GM21619 (cell line): ENCODE data around the gene PDK4.
"Not testable (repeated sequence)": the region's sequence is repeated elsewhere in the genome, so short reads cannot be mapped to it uniquely, and the experiment has no call there.

Experiments used
- ATAC-seq: cut with Tn5 transposase; IDR thresholded peaks from one replicate; pipeline ENCODE4 v1.9.1; 2021; ENCODE audit not compliant: unreplicated experiment

PDK4 gene

DNA sequence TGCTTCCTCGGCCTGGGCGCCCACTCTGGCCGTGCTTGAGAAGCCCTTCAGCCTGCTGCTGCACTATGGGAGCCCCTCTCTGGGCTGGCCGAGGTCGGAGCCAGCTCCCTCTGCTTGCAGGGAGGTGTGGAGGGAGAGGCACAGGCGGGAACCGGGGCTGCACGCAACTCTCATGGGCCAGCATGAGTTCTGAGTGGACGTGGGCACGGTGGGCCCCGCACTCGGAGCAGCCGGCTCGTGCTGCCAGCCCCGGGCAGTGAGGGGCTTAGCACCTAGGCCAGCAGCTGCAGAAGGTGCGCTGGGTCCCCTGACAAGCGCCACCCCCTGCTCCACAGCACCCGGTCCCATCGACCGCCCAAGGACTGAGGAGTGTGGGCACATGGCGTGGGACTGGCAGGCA lies 9.0 kb upstream of the PDK4 start:
- ATAC-seq, result no peak

DNA sequence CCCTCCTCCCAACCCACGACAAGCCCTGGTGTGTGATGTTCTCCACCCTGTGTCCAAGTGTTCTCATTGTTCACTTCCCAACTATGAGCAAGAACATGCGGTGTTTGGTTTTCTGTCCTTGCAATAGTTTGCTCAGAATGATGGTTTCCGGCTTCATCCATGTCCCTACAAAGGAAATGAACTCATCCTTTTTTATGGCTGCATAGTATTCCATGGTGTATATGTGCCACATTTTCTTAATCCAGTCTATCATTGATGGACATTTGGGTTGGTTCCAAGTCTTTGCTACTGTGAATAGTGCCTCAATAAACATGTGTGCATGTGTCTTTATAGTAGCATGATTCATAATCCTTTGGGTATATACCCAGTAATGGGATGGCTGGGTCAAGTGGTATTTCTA lies 8.5 kb upstream of the PDK4 start:
- not testable (repeated sequence) for ATAC-seq

DNA sequence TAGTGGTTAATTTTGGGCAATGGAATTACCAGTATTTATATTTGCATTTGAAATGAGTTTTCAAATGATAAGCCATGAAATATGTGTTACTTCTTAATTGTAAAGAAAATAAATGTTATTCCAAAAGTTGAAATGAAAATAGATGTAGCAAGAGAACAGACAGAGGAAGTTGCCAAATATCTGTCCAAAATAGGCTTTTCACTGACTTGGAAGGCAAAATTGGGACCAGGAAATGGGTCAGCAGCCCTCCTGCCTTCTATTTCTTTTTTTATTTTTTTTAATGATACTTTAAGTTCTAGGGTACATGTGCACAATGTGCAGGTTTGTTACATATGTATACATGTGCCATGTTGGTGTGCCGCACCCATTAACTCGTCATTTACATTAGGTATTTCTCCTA lies 8.1 kb upstream of the PDK4 start:
- ATAC-seq, result not testable (repeated sequence)

DNA sequence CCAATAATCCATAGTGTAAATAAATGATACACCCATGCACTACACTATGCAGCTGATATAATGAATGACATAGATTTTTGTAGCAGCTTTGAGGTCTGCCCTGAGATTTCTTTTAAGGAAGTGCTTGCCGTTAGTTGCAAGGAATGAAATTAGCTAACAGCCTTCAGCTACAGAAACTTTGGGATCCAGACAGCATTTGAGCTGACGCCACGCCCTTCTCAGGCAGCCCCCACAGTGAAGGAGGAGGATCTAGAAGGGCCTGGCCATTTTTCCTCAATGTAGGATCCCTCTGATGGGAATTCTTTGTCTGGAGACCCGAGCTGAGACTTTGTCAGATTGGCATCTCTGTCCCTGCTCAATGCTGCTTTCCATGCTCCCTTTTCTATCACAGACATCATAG lies 6.1 kb upstream of the PDK4 start:
- ATAC-seq, result no peak

DNA sequence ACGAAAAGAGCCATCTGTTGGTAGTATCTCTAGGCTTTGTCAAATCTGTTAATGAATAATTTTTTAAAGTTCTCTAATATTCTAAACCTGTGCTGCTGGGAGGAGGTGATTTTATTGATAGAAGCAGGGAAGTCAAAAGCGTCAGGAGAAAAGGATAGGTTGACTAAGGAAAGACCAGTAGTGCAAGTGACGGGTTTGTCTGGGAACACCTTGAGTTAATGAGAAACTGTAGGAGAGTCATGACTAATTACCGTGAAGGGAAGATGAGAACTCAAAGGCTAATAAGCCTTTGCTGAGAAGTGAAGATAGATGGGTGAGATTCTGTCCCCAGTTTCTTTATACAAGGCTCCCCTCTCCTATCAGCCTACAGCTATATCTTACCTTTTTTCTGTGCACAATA lies 5.0 kb upstream of the PDK4 start:
- ATAC-seq, result no peak

DNA sequence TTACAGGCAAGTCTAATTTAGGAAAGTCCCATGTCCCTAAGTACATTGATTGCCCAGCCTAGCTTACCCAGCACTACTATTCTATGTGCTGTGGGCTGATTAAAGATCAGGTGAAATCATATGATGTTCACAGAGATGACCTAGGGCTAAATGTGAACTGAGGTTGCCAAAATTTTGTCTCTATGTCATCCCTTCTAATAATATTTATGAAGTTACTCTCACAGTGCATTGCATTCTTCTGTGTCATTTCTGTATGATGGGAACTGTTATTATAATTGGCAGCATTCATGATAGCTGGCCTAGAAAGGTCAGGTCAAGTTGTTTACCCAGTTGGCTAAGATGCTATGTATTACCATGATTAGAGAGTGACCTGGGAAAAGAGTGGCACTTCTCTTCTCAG lies 2.8 kb upstream of the PDK4 start:
- no peak for ATAC-seq

DNA sequence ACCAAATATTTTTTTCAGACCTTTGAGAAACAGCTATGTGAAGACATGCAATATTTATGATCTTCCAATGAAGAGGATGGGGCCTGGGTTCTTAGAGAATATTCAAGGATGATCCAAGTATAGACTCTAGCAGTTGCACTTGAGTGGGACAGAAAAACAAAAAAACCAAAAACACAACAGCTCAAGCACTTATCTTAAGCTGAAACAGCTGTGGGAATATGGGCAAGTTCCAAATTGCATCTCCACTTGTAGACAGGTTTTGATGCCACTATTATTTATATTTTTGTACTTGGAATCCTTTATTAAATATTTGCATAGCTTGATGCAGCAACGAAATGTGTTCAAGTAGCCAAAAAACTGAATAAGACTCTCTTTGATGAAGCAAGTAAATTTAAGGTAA lies 2.2 kb upstream of the PDK4 start:
- no peak for ATAC-seq

DNA sequence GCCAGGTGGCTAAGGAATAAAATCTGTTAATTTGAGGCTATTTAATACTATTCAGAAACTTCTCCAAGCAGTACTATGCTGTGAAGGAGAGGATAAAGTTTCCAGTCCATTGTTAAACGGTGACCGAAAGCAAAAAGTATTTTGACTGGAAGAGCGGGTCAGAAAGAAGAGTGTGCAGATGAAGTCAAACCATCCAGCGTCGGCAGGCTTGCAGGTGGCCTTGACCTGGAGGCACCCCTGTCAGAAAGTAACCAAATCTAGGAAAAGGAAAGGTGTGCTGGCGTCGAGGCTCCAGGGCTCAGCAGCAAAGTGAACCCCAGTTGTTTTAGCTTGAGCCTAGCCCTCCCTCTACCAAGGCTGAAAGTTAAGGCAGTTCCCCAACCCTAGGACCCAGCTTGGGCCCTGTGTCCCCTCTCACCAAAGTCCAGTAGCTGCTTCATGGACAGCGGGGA lies 544 bp downstream of the PDK4 start:
- no peak for ATAC-seq

DNA sequence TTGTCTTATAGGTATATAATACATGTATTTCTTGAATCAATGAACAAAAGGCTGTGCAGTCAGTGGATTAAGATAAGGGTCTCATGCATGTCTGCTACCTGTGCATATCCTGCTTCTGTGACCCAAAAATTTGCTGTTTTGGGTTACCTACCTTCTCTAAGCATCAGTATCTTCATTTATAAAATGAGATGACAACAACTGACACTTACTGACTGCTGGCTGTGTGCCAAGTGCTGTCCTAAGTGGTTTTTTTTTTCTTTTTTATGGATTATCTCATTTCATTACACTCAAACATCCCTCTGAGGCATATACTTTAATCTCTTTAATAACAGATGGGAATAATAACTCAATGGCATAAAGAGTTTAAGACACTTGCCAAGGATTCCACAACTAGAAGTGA lies 2.1 kb downstream of the PDK4 start:
- no peak for ATAC-seq

DNA sequence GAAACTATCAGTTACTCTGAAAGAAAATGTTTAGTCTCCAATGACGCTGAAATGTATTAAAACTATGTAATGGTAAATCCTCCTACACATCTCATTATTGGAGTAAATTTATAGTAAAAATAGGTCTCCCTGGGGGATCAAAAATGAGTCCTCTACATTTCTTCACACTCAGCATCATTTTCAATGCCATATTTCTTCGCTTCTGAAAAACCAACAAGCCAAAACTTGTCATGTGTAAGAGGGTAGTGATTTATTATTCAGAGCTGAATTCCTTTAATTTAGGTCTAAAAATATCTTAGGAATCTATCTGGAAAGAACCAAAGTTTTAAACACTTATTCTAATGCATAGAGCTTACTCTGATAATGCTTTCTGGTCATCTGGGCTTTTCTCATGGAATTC lies 3.0 kb downstream of the PDK4 start:
- no peak for ATAC-seq

GRCh38 chr7:95592570-95592969 lies 3.7 kb downstream of the PDK4 start:
- no peak for ATAC-seq

- no peak for ATAC-seq
Observed at GRCh38 chr7:95590387-95591248, 5.7 kb downstream of the PDK4 start.

GRCh38 chr7:95589766-95590165 lies 6.5 kb downstream of the PDK4 start:
- ATAC-seq, result no peak

DNA sequence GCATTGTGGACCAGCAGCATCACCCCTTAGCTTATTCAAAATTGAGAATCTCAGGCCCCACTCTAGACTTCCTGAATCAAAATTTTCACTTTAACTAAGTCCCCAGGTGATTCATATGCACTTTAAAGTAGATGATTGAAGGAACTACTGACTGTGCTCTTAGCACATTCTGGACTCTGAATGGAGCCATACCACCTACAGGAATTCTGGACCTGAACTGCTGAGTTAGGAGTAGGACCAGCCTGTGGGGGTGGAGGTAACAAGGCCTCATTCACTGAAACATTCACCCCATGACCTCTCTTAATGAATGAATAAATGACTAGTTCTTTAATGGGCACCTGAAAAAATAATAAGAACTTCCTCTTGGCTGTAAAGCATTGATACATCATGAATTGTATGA lies 7.3 kb downstream of the PDK4 start:
- no peak for ATAC-seq

DNA sequence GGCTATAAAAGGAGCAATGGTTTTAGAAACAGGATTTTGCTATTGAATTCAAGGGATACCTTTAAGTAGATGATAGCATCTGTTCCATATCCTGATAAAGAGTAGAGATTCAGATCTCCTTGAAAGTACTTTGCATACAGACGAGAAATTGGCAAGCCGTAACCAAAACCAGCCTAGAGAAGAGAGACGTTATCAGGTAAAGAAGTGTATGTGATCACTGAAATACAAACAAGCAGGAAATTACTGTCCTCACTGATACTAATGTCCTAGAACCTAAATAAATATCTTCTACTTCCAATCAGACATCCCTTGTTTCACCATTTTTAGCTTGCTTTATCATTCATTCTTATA lies 9.4 kb downstream of the PDK4 start:
- no peak for ATAC-seq

GRCh38 chr7:95585426-95585789 lies 10.9 kb downstream of the PDK4 start:
- no peak for ATAC-seq

- ATAC-seq, result no peak
Observed at GRCh38 chr7:95584769-95585425, 11.4 kb downstream of the PDK4 start.

GRCh38 chr7:95583834-95584621 lies 12.3 kb downstream of the PDK4 start:
- ATAC-seq, result no peak

DNA sequence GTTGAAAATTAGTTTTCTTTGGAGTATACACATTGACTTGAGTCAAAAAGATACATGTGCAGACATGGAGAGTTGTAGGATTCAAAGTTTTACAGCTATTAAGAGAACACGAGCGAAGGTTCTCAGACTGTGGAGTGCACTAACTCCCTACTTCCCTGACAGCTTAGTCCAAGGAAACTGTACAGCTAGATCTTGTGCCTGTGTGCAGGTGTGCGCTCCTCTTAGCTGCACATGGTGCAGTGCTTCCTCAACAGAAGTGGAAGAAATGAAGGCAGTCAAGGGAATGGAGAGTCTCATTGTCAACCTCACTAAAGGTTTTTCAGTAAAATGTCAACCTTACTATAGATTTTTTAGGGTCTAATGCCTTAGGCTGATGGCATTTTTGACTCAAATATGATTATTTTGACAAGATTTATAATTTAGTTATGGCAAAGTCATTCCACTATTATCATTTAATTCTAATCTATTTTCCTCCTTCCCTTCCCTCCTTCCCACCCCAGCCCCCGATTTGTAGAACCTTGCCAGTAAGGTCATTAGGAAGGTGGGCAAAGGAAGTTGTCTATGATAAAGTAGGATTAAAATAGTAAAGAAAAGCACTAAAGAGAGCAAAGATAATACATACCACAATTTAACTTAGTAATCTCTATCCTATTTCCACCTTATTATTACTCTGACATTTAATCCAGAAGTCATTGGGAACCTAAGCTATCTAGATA lies 13.6 kb downstream of the PDK4 start:
- ATAC-seq, result no peak

DNA sequence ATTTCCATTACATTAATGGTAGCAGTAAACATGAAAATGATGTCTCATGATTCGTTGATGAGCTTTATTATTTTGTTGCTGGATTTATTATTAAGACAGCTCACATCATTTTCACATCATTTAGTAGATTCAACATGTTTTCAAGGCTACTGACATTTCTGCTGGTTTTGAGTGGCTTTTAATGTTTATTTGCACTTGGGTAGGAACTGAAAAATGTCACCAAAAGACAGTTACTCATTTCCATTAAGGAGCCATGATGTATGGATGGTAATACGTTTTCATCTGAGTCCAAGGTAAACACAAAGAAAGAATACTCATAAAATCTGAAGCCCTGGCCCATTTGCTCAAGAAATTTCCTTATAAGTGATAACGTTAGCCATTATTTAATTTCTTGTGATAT lies 14.8 kb downstream of the PDK4 start:
- ATAC-seq, result no peak

GRCh38 chr7:95579318-95579717 lies 17.0 kb downstream of the PDK4 start:
- ATAC-seq, result no peak
